SH-SY5Y (cell line): ENCODE measurements around the gene CHRM5.

Source experiments
- GATA2 ChIP-seq: IDR thresholded peaks from 2 replicates; pipeline ENCODE4 v1.6.1; 2011; ENCODE audit warnings: mild to moderate bottlenecking, low read depth, low read length
- GATA3 ChIP-seq: IDR thresholded peaks from 2 replicates; pipeline ENCODE4 v1.6.1; 2011; ENCODE audit warnings: low read depth, mild to moderate bottlenecking, low read length, moderate library complexity

DNA sequence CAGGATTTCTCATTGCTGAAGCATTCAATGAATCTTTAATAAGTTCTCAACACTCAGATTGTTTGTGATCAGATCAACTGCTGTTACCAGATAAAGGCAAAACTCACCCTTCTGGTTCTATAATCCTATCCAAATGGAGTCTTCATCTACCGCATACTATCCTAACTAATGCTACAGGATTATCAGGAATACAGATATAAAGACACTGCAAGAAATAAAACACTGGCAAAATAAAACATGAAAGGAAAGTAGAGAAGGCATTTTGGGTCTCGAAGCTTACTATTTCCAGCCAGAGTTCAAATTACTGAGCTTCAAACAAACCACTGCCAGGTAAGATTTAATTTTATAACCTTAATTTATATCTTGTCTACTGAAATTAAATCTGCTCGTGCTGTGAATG is 524 bp downstream of the CHRM5 start:
- TF ChIP-seq GATA2 (no peak), GATA3 (no peak)
